Neural progenitor cell (in vitro differentiated cells): Measurements from ENCODE around the gene ANKS1B.

Experiments
- EZH2 ChIP-seq: fragments of 200-600 bp; sonication (generic); IDR thresholded peaks from 2 replicates; pipeline ENCODE4 v1.6.1; 2017; ENCODE audit warnings: antibody characterized with exemption, mild to moderate bottlenecking, moderate library complexity
- TF ChIP-seq, protein P1 (sequence below): fragments of 200-600 bp; sonication (generic); IDR thresholded peaks from 2 replicates; pipeline ENCODE4 v1.5.1; 2017; ENCODE audit warnings: antibody characterized with exemption, mild to moderate bottlenecking

DNA sequence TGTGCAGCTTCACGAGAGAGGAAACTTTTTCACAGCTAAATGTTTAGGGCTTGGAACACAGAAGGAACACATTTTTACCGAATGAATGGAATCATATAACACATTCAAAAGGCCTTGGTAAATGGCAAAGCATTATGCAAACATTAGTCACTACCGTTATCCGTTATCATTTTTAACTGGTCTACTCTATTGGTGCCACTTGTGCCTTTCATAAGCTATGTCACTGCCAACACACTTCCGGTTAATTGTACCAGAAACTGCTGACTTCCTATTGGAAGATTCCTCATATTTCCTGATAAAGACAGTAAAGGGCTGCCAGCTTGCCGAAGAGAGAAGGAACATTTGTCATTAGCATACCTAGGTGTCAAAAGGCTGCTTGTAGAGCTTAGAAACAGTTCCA lies 1170.5 kb downstream of the ANKS1B start:
- TF ChIP-seq EZH2: no peak
- TF ChIP-seq, protein P1, sequence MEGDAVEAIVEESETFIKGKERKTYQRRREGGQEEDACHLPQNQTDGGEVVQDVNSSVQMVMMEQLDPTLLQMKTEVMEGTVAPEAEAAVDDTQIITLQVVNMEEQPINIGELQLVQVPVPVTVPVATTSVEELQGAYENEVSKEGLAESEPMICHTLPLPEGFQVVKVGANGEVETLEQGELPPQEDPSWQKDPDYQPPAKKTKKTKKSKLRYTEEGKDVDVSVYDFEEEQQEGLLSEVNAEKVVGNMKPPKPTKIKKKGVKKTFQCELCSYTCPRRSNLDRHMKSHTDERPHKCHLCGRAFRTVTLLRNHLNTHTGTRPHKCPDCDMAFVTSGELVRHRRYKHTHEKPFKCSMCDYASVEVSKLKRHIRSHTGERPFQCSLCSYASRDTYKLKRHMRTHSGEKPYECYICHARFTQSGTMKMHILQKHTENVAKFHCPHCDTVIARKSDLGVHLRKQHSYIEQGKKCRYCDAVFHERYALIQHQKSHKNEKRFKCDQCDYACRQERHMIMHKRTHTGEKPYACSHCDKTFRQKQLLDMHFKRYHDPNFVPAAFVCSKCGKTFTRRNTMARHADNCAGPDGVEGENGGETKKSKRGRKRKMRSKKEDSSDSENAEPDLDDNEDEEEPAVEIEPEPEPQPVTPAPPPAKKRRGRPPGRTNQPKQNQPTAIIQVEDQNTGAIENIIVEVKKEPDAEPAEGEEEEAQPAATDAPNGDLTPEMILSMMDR: no peak
